GM12892 (cell line): ENCODE measurements around the gene PRSS22.

Source experiments
- POLR2A ChIP-seq: IDR thresholded peaks from 2 replicates; pipeline ENCODE4 v1.6.1; 2011; ENCODE audit warnings: low read depth, low read length, control low read depth
- POLR2AphosphoS5 ChIP-seq: IDR thresholded peaks from 2 replicates; pipeline ENCODE4 v1.6.1; 2011; ENCODE audit warnings: low read depth, low read length, control low read depth
- TAF1 ChIP-seq: IDR thresholded peaks from 2 replicates; pipeline ENCODE4 v1.6.1; 2011; ENCODE audit warnings: low read depth, mild to moderate bottlenecking, control low read depth, low read length, borderline replicate concordance

DNA sequence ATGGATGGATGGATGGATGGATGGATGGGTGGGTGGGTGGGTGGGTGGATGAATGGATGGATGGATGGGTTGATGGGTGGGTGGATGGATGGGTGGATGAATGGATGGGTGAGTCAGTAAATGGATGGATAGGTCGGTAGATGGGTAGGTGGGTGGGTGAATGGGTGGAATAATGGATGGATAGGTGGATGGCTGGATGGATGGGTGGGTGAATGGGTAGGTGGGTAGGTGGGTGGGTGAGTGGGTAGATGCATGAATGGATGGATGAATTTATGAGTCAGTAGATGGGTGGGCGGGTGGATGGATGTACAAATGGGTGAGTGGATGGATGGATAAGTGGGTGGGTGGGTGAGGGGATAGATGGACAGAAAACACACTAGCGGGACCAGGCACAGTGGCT, 23.0 kb downstream of the PRSS22 start:
- no peak for TF ChIP-seq TAF1
- no peak for TF ChIP-seq POLR2AphosphoS5
- no peak for TF ChIP-seq POLR2A
